ENCODE results near the gene POLE3. TPM values are rescaled to one million over a fixed set of nuclear protein-coding genes. Genes with fewer than 3 reads are reported as not detected.

The POLE3 gene
- total RNA-seq, 5 donors from 2014 or later (not counting 1 experiment from before 2014, with no cell fraction given) = 47.2 to 59.1 (median 50.6) TPM

DNA sequence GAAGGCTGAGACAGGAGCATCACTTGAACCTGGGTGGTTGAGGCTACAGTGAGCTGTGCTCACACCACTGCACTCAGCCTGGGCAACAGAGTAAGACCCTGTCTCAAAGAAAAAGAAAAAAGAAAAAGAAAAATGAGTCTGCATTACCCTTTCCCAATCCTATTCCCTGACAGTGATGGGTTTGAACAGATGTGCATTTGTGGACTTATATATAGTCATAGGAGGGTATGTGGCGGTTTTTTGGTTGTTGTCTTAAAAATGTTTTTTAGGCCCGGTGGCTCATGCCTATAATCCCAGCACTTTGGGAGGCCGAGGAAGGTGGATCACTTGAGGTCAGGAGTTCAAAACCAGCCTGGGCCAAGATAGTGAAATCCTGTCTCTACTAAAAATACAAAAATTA is 47.1 kb downstream of the POLE3 start:
- Mint-ChIP-seq H3K4me3 (no peak overlapping the region), H3K27me3 (no peaks in the 10 kb centered on the region), H3K27ac (no peak overlapping the region), H3K4me1 (no peaks in the 10 kb centered on the region), H3K36me3 (no peaks in the 10 kb centered on the region), H3K9me3 (no peaks in the 10 kb centered on the region)
- DNase-seq = no peak
- Histone ChIP-seq H3K27ac (ENCODE audit: low read length) (no peak overlapping the region), H3K9me3 (no peaks in the 10 kb centered on the region), H3K4me1 (ENCODE audit: control insufficient read depth in 1 of 2, extremely low read depth in 1 of 2, insufficient read depth in 2 of 2, low read length in 2 of 2) (no peaks in the 10 kb centered on the region), H3K36me3 (ENCODE audit: control insufficient read depth in 2 of 2, extremely low read depth in 1 of 2, insufficient read depth in 1 of 2, low read length in 1 of 2) (no peaks in the 10 kb centered on the region), H3K4me3 (ENCODE audit: control insufficient read depth in 1 of 2, extremely low read depth in 1 of 2, low read length in 1 of 2) (no peak overlapping the region), H3K27me3 (replicated peaks in 1 of 2; ENCODE audit: control insufficient read depth in 2 of 2, extremely low read depth in 1 of 2, insufficient read depth in 2 of 2, low read length in 1 of 2) (no peaks in the 10 kb centered on the region)
- ChIA-PET POLR2A (no interaction called here), CTCF (no interaction called here)
- no peak for ATAC-seq (replicated peaks in 1 of 4)
- WGBS (ENCODE audit: insufficient coverage) = 100% methylated on average over 1 of the region's 3 CpGs

DNA sequence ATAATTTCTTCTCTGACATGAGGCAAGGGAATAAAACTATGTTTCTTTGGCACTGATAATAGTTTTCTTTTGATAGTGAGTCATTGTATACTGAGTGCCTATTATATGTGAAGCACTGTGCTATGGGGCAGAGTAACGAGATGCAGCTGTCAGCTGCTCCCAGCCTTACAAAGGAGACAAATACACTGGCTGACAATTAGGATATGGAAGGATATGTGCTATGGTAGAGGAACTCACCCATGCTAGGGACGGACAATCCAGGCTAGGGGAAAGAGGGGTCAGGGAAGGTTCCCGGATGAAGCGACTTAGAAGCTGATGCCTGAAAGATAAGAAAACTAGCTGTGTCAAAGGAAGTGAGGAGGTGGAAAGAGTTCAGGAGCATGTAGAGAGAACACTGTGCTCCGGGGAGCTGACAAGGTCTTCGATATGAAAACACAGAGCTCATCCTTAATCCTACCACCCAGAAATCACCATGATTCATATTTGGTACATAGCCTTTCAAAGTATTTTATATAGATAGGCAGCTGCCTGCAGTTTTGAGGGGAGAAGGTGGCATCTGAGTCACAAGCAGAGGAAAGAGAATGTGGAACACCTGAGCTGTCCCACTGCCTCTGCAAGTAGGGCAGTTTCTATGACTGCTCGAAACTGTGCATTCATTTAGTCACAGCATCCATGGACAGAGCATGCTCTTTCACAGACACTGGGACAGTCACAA is 49.0 kb downstream of the POLE3 start:
- no peaks in the 10 kb centered on the region for H3K27me3 ChIP-seq (replicated peaks in 1 of 2; ENCODE audit: control insufficient read depth in 2 of 2, extremely low read depth in 1 of 2, insufficient read depth in 2 of 2, low read length in 1 of 2)
- CTCF ChIA-PET = interaction anchor here in 1 of 2 donors (0.7 kb wide), 1 partner anchor 448 kb away, joined by 3 read pairs; no protein-coding TSS in a partner anchor
- no peaks in the 10 kb centered on the region for H3K27me3 Mint-ChIP-seq
- H3K4me3 Mint-ChIP-seq = no peak overlapping the region
- H3K36me3 ChIP-seq (ENCODE audit: control insufficient read depth in 2 of 2, extremely low read depth in 1 of 2, insufficient read depth in 1 of 2, low read length in 1 of 2) = no peaks in the 10 kb centered on the region
- DNase-seq (no peak), ATAC-seq (replicated peaks in 1 of 4) (no peak)
- H3K4me1 Mint-ChIP-seq = no peaks in the 10 kb centered on the region
- no peaks in the 10 kb centered on the region for H3K9me3 Mint-ChIP-seq
- no peak overlapping the region for H3K27ac Mint-ChIP-seq
- no peak overlapping the region for H3K4me3 ChIP-seq (ENCODE audit: control insufficient read depth in 1 of 2, extremely low read depth in 1 of 2, low read length in 1 of 2)
- H3K4me1 ChIP-seq (ENCODE audit: control insufficient read depth in 1 of 2, extremely low read depth in 1 of 2, insufficient read depth in 2 of 2, low read length in 2 of 2) = no peaks in the 10 kb centered on the region
- WGBS (ENCODE audit: insufficient coverage) = 78% methylated on average over 5 of the region's 7 CpGs
- no peaks in the 10 kb centered on the region for H3K36me3 Mint-ChIP-seq
- no peaks in the 10 kb centered on the region for H3K9me3 ChIP-seq
- no peak overlapping the region for H3K27ac ChIP-seq (ENCODE audit: low read length)
- POLR2A ChIA-PET = no interaction called here

DNA sequence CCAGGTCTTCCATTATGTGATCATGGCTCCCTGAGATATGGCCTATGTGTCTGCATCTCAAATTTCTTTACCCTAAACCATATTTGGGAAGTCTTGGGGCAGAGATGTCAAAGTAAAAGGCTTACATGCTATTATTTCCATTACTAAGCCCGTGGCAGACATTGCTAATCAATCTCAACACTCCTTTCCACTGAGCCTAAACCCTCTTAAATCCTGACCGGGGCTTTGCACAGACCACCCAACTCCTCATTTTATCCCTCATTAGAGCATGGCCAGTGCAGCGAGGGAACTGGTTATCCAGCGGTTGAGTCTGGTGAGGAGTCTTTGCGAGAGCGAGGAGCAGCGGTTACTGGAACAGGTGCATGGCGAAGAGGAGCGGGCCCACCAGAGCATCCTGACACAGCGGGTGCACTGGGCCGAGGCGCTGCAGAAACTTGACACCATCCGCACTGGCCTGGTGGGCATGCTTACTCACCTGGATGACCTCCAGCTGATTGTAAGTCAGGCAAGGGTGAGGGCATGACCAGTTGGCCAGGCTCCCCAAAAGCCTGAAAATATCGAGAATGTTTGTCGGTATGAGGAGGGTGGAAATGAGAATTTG is 50.1 kb downstream of the POLE3 start:
- Mint-ChIP-seq H3K4me3 (no peak overlapping the region), H3K27ac (no peak overlapping the region), H3K27me3 (peaks cover 0 to 1% of the 10 kb centered on the region in 2 donors), H3K9me3 (no peaks in the 10 kb centered on the region), H3K36me3 (no peaks in the 10 kb centered on the region), H3K4me1 (no peaks in the 10 kb centered on the region)
- ChIA-PET POLR2A (no interaction called here), CTCF (no interaction called here)
- ATAC-seq (replicated peaks in 1 of 4) (no peak), DNase-seq (no peak)
- Histone ChIP-seq H3K9me3 (no peaks in the 10 kb centered on the region), H3K27me3 (replicated peaks in 1 of 2; ENCODE audit: control insufficient read depth in 2 of 2, extremely low read depth in 1 of 2, insufficient read depth in 2 of 2, low read length in 1 of 2) (no peaks in the 10 kb centered on the region), H3K4me1 (ENCODE audit: control insufficient read depth in 1 of 2, extremely low read depth in 1 of 2, insufficient read depth in 2 of 2, low read length in 2 of 2) (no peaks in the 10 kb centered on the region), H3K36me3 (ENCODE audit: control insufficient read depth in 2 of 2, extremely low read depth in 1 of 2, insufficient read depth in 1 of 2, low read length in 1 of 2) (no peaks in the 10 kb centered on the region), H3K4me3 (ENCODE audit: control insufficient read depth in 1 of 2, extremely low read depth in 1 of 2, low read length in 1 of 2) (no peak overlapping the region), H3K27ac (ENCODE audit: low read length) (no peak overlapping the region)
- 92% methylated on average over 13 of the region's 15 CpGs for WGBS (ENCODE audit: insufficient coverage)

DNA sequence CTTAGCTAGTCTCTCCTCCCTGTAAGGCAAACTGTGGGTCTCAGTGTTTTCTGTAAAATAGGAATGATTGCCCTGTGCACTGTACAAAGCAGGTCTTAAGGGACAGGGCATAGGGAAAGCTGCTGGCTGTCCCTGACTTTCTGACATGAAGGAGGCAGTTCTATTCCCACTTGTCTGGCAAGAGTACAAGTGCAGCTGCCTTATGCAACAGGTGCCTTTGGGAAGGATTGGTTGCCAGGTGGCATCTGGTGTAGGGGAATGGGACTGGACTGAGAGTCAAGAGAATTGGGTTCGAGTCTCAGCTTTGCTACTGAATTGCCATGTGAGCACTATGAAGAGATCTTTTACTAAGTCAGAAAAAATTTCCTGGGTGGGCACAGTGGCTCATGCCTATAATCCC is 51.1 kb downstream of the POLE3 start:
- ATAC-seq (replicated peaks in 1 of 4) (no peak), DNase-seq (no peak)
- Mint-ChIP-seq H3K36me3 (no peaks in the 10 kb centered on the region), H3K27ac (no peak overlapping the region), H3K4me3 (no peak overlapping the region), H3K9me3 (no peaks in the 10 kb centered on the region), H3K27me3 (peaks cover 0 to 1% of the 10 kb centered on the region in 2 donors), H3K4me1 (no peaks in the 10 kb centered on the region)
- WGBS (ENCODE audit: insufficient coverage) = 80% methylated on average over 1 of the region's 1 CpG
- H3K4me3 ChIP-seq (ENCODE audit: control insufficient read depth in 1 of 2, extremely low read depth in 1 of 2, low read length in 1 of 2) = no peak overlapping the region
- no peaks in the 10 kb centered on the region for H3K9me3 ChIP-seq
- CTCF ChIA-PET = no interaction called here
- H3K27me3 ChIP-seq (replicated peaks in 1 of 2; ENCODE audit: control insufficient read depth in 2 of 2, extremely low read depth in 1 of 2, insufficient read depth in 2 of 2, low read length in 1 of 2) = peaks cover 0 to 5% of the 10 kb centered on the region in 2 experiments
- no peaks in the 10 kb centered on the region for H3K4me1 ChIP-seq (ENCODE audit: control insufficient read depth in 1 of 2, extremely low read depth in 1 of 2, insufficient read depth in 2 of 2, low read length in 2 of 2)
- H3K27ac ChIP-seq (ENCODE audit: low read length) = no peak overlapping the region
- H3K36me3 ChIP-seq (ENCODE audit: control insufficient read depth in 2 of 2, extremely low read depth in 1 of 2, insufficient read depth in 1 of 2, low read length in 1 of 2) = no peaks in the 10 kb centered on the region
- POLR2A ChIA-PET = interaction anchor here in 1 of 2 donors (0.6 kb wide), 1 partner anchor 11 kb away, joined by 4 read pairs; no protein-coding TSS in a partner anchor

Other genes with a start within 250 kb of the POLE3 start
- 10 to 100 TPM; 22.2 to 31.8 (median 29.5) TPM for gene FKBP15, start 189.4 kb downstream of the POLE3 start, total RNA-seq
- gene SLC31A1, start 189.1 kb downstream of the POLE3 start, total RNA-seq = 1 to 10 TPM; 2.7 to 7.1 (median 4.2) TPM
- gene CDC26, start 135.1 kb downstream of the POLE3 start, total RNA-seq = 10 to 100 TPM; 25.1 to 37.0 (median 34.7) TPM
- gene PRPF4, start 135.0 kb downstream of the POLE3 start, total RNA-seq = 10 to 100 TPM; 16.6 to 24.4 (median 21.1) TPM
- under 1 TPM in 1 of 5 donors, not detected in 4; 0.73 TPM for gene RNF183, start 107.3 kb downstream of the POLE3 start, total RNA-seq
- gene WDR31, start 70.4 kb downstream of the POLE3 start, total RNA-seq = 1 to 10 TPM in 3 of 5 donors, under 1 TPM in 2; 0.23 to 1.6 (median 1.1) TPM
- gene BSPRY, start 61.1 kb downstream of the POLE3 start, total RNA-seq = under 1 TPM; 0.15 to 0.85 (median 0.26) TPM
- 10 to 100 TPM; 15.2 to 34.6 (median 17.4) TPM for gene HDHD3, start 33.7 kb downstream of the POLE3 start, total RNA-seq
- 10 to 100 TPM; 23.4 to 40.8 (median 35.2) TPM for gene ALAD, start 9.4 kb downstream of the POLE3 start, total RNA-seq
- 1 to 10 TPM in 1 of 5 donors, under 1 TPM in 4; 0.28 to 1.1 (median 0.82) TPM for gene C9orf43, start 72 bp upstream of the POLE3 start, total RNA-seq
- 10 to 100 TPM; 15.9 to 36.5 (median 24.9) TPM for gene RGS3, start 53.1 kb upstream of the POLE3 start, total RNA-seq

Data from T-cell (primary cell).